H1 (cell line): ENCODE data around the gene SCN8A. TPM values are rescaled to one million over a fixed set of nuclear protein-coding genes. Genes with fewer than 3 reads are reported as not detected.

ENCODE experiments used
- CTCF ChIA-PET: fragments of 300-600 bp; sonication (Branson Sonifier 250); formaldehyde crosslinking; loops from one replicate; lab custom pipeline; 2021; ENCODE audit not compliant: partially characterized antibody; lab: Charles Lee
- POLR2A ChIA-PET: fragments of 300-600 bp; sonication (Branson Sonifier 250); formaldehyde crosslinking; loops from one replicate; lab custom pipeline; 2021; ENCODE audit warnings: inconsistent platforms; ENCODE audit not compliant: partially characterized antibody; lab: Charles Lee
- DNase-seq, 2 experiments: peaks; one replicate each; pipeline versions ENCODE4 v3.0.0 to v3.0.0-alpha.2; 2010 to 2022; ENCODE audit warnings: low spot score in 2 of 2, low read depth in 1 of 2, mixed read lengths in 1 of 2
- FAIRE-seq: peaks from 2 replicates; lab custom pipeline; 2011; peaks lifted over from hg19 to GRCh38; lab: Jason Lieb, UNC
- H2AFZ ChIP-seq: 2 replicates; pipeline ENCODE4 v1.8.1; 2012; ENCODE audit warnings: low read length, inconsistent platforms
- H2AK5ac ChIP-seq: 2 replicates; pipeline ENCODE4 v1.6.1; 2013; ENCODE audit warnings: low read depth, low read length
- H2BK120ac ChIP-seq: replicated peaks from 2 replicates; pipeline ENCODE3; 2013; ENCODE audit warnings: low read depth, low read length, inconsistent platforms
- H2BK12ac ChIP-seq: 2 replicates; pipeline ENCODE4 v1.6.1; 2013; ENCODE audit warnings: low read depth, low read length
- H2BK15ac ChIP-seq: 2 replicates; pipeline ENCODE4 v1.6.1; 2013; ENCODE audit warnings: low read length
- H2BK20ac ChIP-seq: 2 replicates; pipeline ENCODE4 v1.6.1; 2013; ENCODE audit warnings: low read length
- H2BK5ac ChIP-seq: 2 replicates; pipeline ENCODE4 v1.6.1; 2013; ENCODE audit warnings: low read depth, low read length
- H3K14ac ChIP-seq: 2 replicates; pipeline ENCODE4 v1.6.1; 2013; ENCODE audit warnings: inconsistent platforms; ENCODE audit not compliant: insufficient read length
- H3K18ac ChIP-seq: 2 replicates; pipeline ENCODE4 v1.6.1; 2013; ENCODE audit warnings: low read length; ENCODE audit errors: extremely low read depth
- H3K23ac ChIP-seq: 2 replicates; pipeline ENCODE4 v1.6.1; 2013; ENCODE audit warnings: inconsistent platforms; ENCODE audit not compliant: insufficient read length
- H3K23me2 ChIP-seq: 2 replicates; pipeline ENCODE4 v1.6.1; 2013; ENCODE audit warnings: low read depth, low read length
- H3K27ac ChIP-seq: 2 replicates; pipeline ENCODE4 v1.6.1; 2011; ENCODE audit warnings: low read depth, low read length, inconsistent platforms
- H3K27me3 ChIP-seq, 4 experiments: replicated peaks in 1 of 4; 1 replicate in 1 of 4; 2 replicates in 3 of 4; pipeline versions ENCODE4 v1.6.1 to v1.8.1; 2011 to 2013; ENCODE audit warnings: low read length in 3 of 4, mild to moderate bottlenecking in 3 of 4, inconsistent platforms in 2 of 4, mixed read lengths in 2 of 4, moderate library complexity in 1 of 4; ENCODE audit not compliant: control insufficient read depth in 3 of 4, insufficient read depth in 3 of 4; ENCODE audit errors: extremely low read depth in 1 of 4
- H3K36me3 ChIP-seq, 4 experiments: 2 replicates each; pipeline versions ENCODE4 v1.6.1 to v1.8.1; 2011 to 2013; ENCODE audit warnings: mild to moderate bottlenecking in 4 of 4, low read length in 3 of 4, moderate library complexity in 2 of 4, control low read depth in 1 of 4, inconsistent platforms in 1 of 4; ENCODE audit not compliant: insufficient read depth in 4 of 4, control insufficient read depth in 2 of 4
- H3K4ac ChIP-seq: replicated peaks from 2 replicates; pipeline ENCODE3; 2013; ENCODE audit warnings: low read length, low read depth, mixed read lengths, inconsistent platforms; ENCODE audit not compliant: insufficient read length
- H3K4me1 ChIP-seq, 4 experiments: replicated peaks in 1 of 4; 1 replicate in 1 of 4; 2 replicates in 3 of 4; pipeline versions ENCODE4 v1.6.1 to v1.8.1; 2011 to 2013; ENCODE audit warnings: low read length in 3 of 4, inconsistent platforms in 2 of 4, mixed read lengths in 1 of 4; ENCODE audit not compliant: insufficient read depth in 4 of 4, control insufficient read depth in 3 of 4
- H3K4me2 ChIP-seq, 2 experiments: 2 replicates each; pipeline versions ENCODE4 v1.6.1 to v1.8.1; 2011 to 2013; ENCODE audit warnings: low read depth in 2 of 2, low read length in 2 of 2, control low read depth in 1 of 2, inconsistent platforms in 1 of 2, mild to moderate bottlenecking in 1 of 2; ENCODE audit not compliant: insufficient read depth in 1 of 2
- H3K4me3 ChIP-seq, 4 experiments: fragments of 200-600, 300-600 bp in 1 of 4; sonication (generic), shearing (Covaris generic), sonication (Bioruptor Twin) in 1 of 4; 2 replicates each; pipeline versions ENCODE4 v1.5.1 to v1.8.1; 2011 to 2016; ENCODE audit warnings: low read length in 4 of 4, low read depth in 3 of 4, control low read depth in 2 of 4, inconsistent platforms in 2 of 4, mild to moderate bottlenecking in 2 of 4, mixed read lengths in 1 of 4, moderate library complexity in 1 of 4; ENCODE audit not compliant: insufficient read depth in 2 of 4; ENCODE audit errors: extremely low read depth in 1 of 4
- H3K56ac ChIP-seq: replicated peaks from 2 replicates; pipeline ENCODE3; 2013; ENCODE audit warnings: low read depth, mild to moderate bottlenecking, mixed read lengths, low read length, inconsistent platforms; ENCODE audit not compliant: insufficient read length
- H3K79me1 ChIP-seq: 2 replicates; pipeline ENCODE4 v1.6.1; 2013; ENCODE audit warnings: low read depth, low read length, control low read depth
- H3K79me2 ChIP-seq, 2 experiments: 2 replicates each; pipeline versions ENCODE4 v1.6.1 to v1.8.1; 2012 to 2013; ENCODE audit warnings: low read length in 2 of 2, mild to moderate bottlenecking in 2 of 2, inconsistent platforms in 1 of 2; ENCODE audit not compliant: insufficient read depth in 2 of 2, control insufficient read depth in 1 of 2
- H3K9ac ChIP-seq, 4 experiments: replicated peaks in 1 of 4; 1 replicate in 1 of 4; 2 replicates in 3 of 4; pipeline versions ENCODE4 v1.6.1 to v1.8.1; 2011 to 2013; ENCODE audit warnings: low read depth in 3 of 4, low read length in 3 of 4, control low read depth in 2 of 4, mild to moderate bottlenecking in 2 of 4, moderate library complexity in 2 of 4, inconsistent platforms in 1 of 4; ENCODE audit errors: extremely low read depth in 1 of 4
- H3K9me3 ChIP-seq, 2 experiments: 2 replicates each; pipeline versions ENCODE4 v1.6.1 to v1.8.1; 2012 to 2013; ENCODE audit warnings: mild to moderate bottlenecking in 2 of 2, moderate library complexity in 2 of 2, control low read depth in 1 of 2, inconsistent platforms in 1 of 2, low read depth in 1 of 2, low read length in 1 of 2, mixed read lengths in 1 of 2; ENCODE audit not compliant: insufficient read depth in 2 of 2
- H4K20me1 ChIP-seq, 2 experiments: replicated peaks in 1 of 2; 2 replicates each; pipeline versions ENCODE3 to v1.8.1; 2011 to 2013; ENCODE audit warnings: inconsistent platforms in 2 of 2, low read length in 2 of 2, mild to moderate bottlenecking in 1 of 2; ENCODE audit not compliant: insufficient read depth in 2 of 2, control insufficient read depth in 1 of 2
- H4K5ac ChIP-seq: 2 replicates; pipeline ENCODE4 v1.6.1; 2013; ENCODE audit warnings: low read length, low read depth, mixed read lengths, inconsistent platforms; ENCODE audit not compliant: insufficient read length
- H4K8ac ChIP-seq: 2 replicates; pipeline ENCODE4 v1.8.0; 2013; ENCODE audit warnings: mild to moderate bottlenecking, moderate library complexity, low read length, inconsistent platforms; ENCODE audit not compliant: insufficient read depth; ENCODE audit errors: extremely low read depth
- H4K91ac ChIP-seq: replicated peaks from 2 replicates; pipeline ENCODE3; 2013; ENCODE audit warnings: low read length, mixed read lengths, inconsistent platforms; ENCODE audit not compliant: insufficient read length
- NANOG ChIP-seq: IDR thresholded peaks from 2 replicates; pipeline ENCODE4 v1.6.1; 2011; ENCODE audit warnings: low read length, low read depth, mild to moderate bottlenecking, inconsistent platforms; ENCODE audit not compliant: insufficient read depth, poor library complexity, severe bottlenecking
- SAP30 ChIP-seq: fragments of 300-600 bp; sonication (generic); IDR thresholded peaks from 2 replicates; pipeline ENCODE4 v1.7.1; 2012; ENCODE audit warnings: low read length, moderate library complexity, mild to moderate bottlenecking, inconsistent platforms; ENCODE audit not compliant: insufficient read depth, insufficient replicate concordance
- SP2 ChIP-seq: IDR thresholded peaks from 2 replicates; pipeline ENCODE4 v1.6.1; 2012; ENCODE audit warnings: mild to moderate bottlenecking, low read length, inconsistent platforms
- WGBS, 2 experiments: shearing (Covaris generic) in 1 of 2; methylation state at CpG; one replicate each; pipeline versions ENCODE4 v1.1.6 to v1.1.7; 2013 to 2015; ENCODE audit warnings: low lambda C conversion rate in 2 of 2, mixed read lengths in 2 of 2, inconsistent platforms in 1 of 2, low coverage in 1 of 2, missing lambda C conversion rate in 1 of 2; ENCODE audit not compliant: insufficient replicate concordance in 2 of 2, insufficient coverage in 1 of 2, insufficient read length in 1 of 2; ENCODE audit errors: extremely low coverage in 1 of 2, missing lambda C conversion rate in 1 of 2; 5-methylcytosine and 5-hydroxymethylcytosine counted together
- polyA plus RNA-seq, 7 experiments: library from polyadenylated mRNA; depleted of rRNA in 3 of 7; stranded (reverse) in 5 of 7; unstranded in 2 of 7; fragments of >200 nt in 5 of 7; fragments of 200-250 nt in 2 of 7; gene quantifications; 1 replicate in 5 of 7; 2 replicates in 1 of 7; 4 replicates in 1 of 7; pipeline versions ENCODE4 v1.2.1 to v1.2.3, GENCODE V29; 2011 to 2013; ENCODE audit warnings: missing spikeins in 2 of 7, mixed read lengths in 2 of 7
- total RNA-seq: library from RNA; stranded (reverse); fragmentation: NEBNext Ultra II Directional; extraction: Animal tissue kit (Norgen Biotek cat#: 25700); gene quantifications from 2 replicates; pipeline ENCODE4 v1.2.1, GENCODE V29; 2021

The SCN8A gene
- total and polyA plus RNA-seq, 2 of the 8 experiments (the other 6 are each of a cell fraction or from before 2014, with no cell fraction given) = 6.3 to 10.7 TPM

DNA sequence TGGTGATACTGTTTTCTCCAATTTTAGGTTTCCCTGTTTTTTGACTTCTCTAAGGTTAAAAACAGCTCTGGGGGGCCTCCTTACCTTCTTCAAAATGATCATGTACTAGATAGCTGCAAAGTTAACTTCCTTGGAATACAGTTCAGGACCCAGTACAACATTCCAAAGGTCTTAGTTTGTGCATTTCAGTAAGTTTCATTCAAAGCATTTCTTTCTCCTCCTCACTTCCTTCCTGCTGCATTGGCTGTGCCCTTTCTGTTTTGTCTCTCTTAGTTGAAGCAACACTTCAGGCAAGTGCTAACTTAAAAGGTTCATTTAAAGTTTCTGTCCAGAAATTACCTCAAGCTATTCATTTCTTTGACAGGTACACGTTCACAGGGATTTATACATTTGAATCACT lies 95.7 kb downstream of the SCN8A start:
- CTCF ChIA-PET = interaction anchor here (0.6 to 1.5 kb wide), 5 partner anchors 12 to 188 kb away, joined by 3 read pairs; no protein-coding TSS in a partner anchor
- POLR2A ChIA-PET = no interaction called here

More for the DNA sequence above, 95.7 kb downstream of the SCN8A start:
- no peak overlapping the region for H4K91ac ChIP-seq
- H2BK15ac ChIP-seq = no peak overlapping the region
- H4K20me1 ChIP-seq = no peaks in the 10 kb centered on the region
- H2AK5ac ChIP-seq = no peak overlapping the region
- no peaks in the 10 kb centered on the region for H3K9me3 ChIP-seq
- H3K14ac ChIP-seq = no peak overlapping the region
- no peak overlapping the region for H3K4me3 ChIP-seq
- FAIRE-seq (no peak), DNase-seq (no peak)
- H3K4me1 ChIP-seq = peaks cover 0 to 6% (median 0%) of the 10 kb centered on the region in 4 experiments; a peak in 3 of 7 replicates
- H3K27ac ChIP-seq = no peak overlapping the region
- H3K4ac ChIP-seq = no peak overlapping the region
- H2BK12ac ChIP-seq = no peak overlapping the region
- no peak overlapping the region for H3K9ac ChIP-seq
- H2AFZ ChIP-seq = no peak overlapping the region
- TF ChIP-seq SP2 (no peak), SAP30 (no peak), NANOG (no peak)
- no peaks in the 10 kb centered on the region for H3K79me2 ChIP-seq
- no peak overlapping the region for H3K56ac ChIP-seq
- H3K4me2 ChIP-seq = no peak overlapping the region
- WGBS, 2 experiments = 60% methylated on average over 1 of the region's 1 CpG; no CpG with 5 or more reads in 1 of the 2 experiments
- H4K5ac ChIP-seq = no peak overlapping the region
- H3K79me1 ChIP-seq = no peaks in the 10 kb centered on the region
- peaks cover 0 to 1% (median 0%) of the 10 kb centered on the region in 4 experiments; a peak in 1 of 7 replicates for H3K27me3 ChIP-seq
- no peak overlapping the region for H3K23ac ChIP-seq
- H3K18ac ChIP-seq = no peak overlapping the region
- H2BK20ac ChIP-seq = no peak overlapping the region
- peaks cover 0 to 2% (median 0%) of the 10 kb centered on the region in 4 experiments; a peak in 1 of 8 replicates for H3K36me3 ChIP-seq
- H4K8ac ChIP-seq = no peak overlapping the region
- H3K23me2 ChIP-seq = no peaks in the 10 kb centered on the region; the same call in 1 of the 2 replicates
- H2BK5ac ChIP-seq = no peak overlapping the region
- no peak overlapping the region for H2BK120ac ChIP-seq
